Mesendoderm (in vitro differentiated cells): ENCODE measurements around the gene SULT1A1.

Experiments used
- DNase-seq: peaks from one replicate; pipeline ENCODE4 v3.0.0; 2013
- H2AK5ac ChIP-seq: 2 replicates; pipeline ENCODE4 v1.6.1; 2013; ENCODE audit warnings: low read length, inconsistent platforms
- H2BK120ac ChIP-seq: 2 replicates; pipeline ENCODE4 v1.6.1; 2013; ENCODE audit warnings: low read depth, mild to moderate bottlenecking, low read length, moderate library complexity, mixed read lengths
- H2BK15ac ChIP-seq: replicated peaks from 2 replicates; pipeline ENCODE4 v1.6.1; 2013; ENCODE audit warnings: low read depth, mild to moderate bottlenecking, moderate library complexity
- H2BK5ac ChIP-seq: 2 replicates; pipeline ENCODE4 v1.6.1; 2013; ENCODE audit warnings: low read length, inconsistent platforms
- H3K18ac ChIP-seq: 2 replicates; pipeline ENCODE4 v1.6.1; 2013; ENCODE audit warnings: mild to moderate bottlenecking, low read length, mixed read lengths
- H3K23ac ChIP-seq: one replicate; pipeline ENCODE4 v1.6.1; 2013; ENCODE audit warnings: low read length
- H3K27ac ChIP-seq: 2 replicates; pipeline ENCODE4 v1.5.1; 2013; ENCODE audit warnings: low read depth, mild to moderate bottlenecking, inconsistent platforms, low read length, moderate library complexity
- H3K27me3 ChIP-seq: 2 replicates; pipeline ENCODE4 v1.6.1; 2013; ENCODE audit warnings: low read length, control low read depth, mild to moderate bottlenecking, inconsistent platforms; ENCODE audit not compliant: insufficient read depth, poor library complexity
- H3K36me3 ChIP-seq: 2 replicates; pipeline ENCODE4 v1.6.1; 2013; ENCODE audit warnings: low read length, inconsistent platforms; ENCODE audit not compliant: control insufficient read depth, insufficient read depth
- H3K4ac ChIP-seq: one replicate; pipeline ENCODE4 v1.6.1; 2013; ENCODE audit warnings: low read depth, mild to moderate bottlenecking, low read length, moderate library complexity
- H3K4me1 ChIP-seq: 2 replicates; pipeline ENCODE4 v1.6.1; 2013; ENCODE audit warnings: low read depth, low read length, inconsistent platforms; ENCODE audit not compliant: control insufficient read depth
- H3K4me2 ChIP-seq: 2 replicates; pipeline ENCODE4 v1.6.1; 2013; ENCODE audit warnings: low read length
- H3K4me3 ChIP-seq: 2 replicates; pipeline ENCODE4 v1.5.1; 2013; ENCODE audit warnings: mild to moderate bottlenecking, low read length
- H3K56ac ChIP-seq: one replicate; pipeline ENCODE4 v1.6.1; 2013; ENCODE audit warnings: low read length
- H3K79me1 ChIP-seq: 2 replicates; pipeline ENCODE4 v1.6.1; 2013; ENCODE audit warnings: low read length, inconsistent platforms
- H3K79me2 ChIP-seq: 2 replicates; pipeline ENCODE4 v1.6.1; 2013; ENCODE audit warnings: mild to moderate bottlenecking, low read length; ENCODE audit not compliant: control insufficient read depth, insufficient read depth
- H3K9ac ChIP-seq: 2 replicates; pipeline ENCODE4 v1.6.1; 2013; ENCODE audit warnings: low read length, inconsistent platforms
- H4K5ac ChIP-seq: one replicate; pipeline ENCODE4 v1.6.1; 2013; ENCODE audit warnings: low read length
- H4K8ac ChIP-seq: one replicate; pipeline ENCODE4 v1.6.1; 2013; ENCODE audit warnings: low read depth, mild to moderate bottlenecking, control low read depth, low read length, moderate library complexity
- WGBS: extraction: QIAGEN DNeasy Blood & Tissue Kit; methylation state at CpG from one replicate; pipeline ENCODE4 v1.1.7; 2013; ENCODE audit warnings: low lambda C conversion rate, missing lambda C conversion rate; ENCODE audit not compliant: insufficient coverage; ENCODE audit errors: extremely low coverage; 5-methylcytosine and 5-hydroxymethylcytosine counted together

Gene SULT1A1

GRCh38 chr16:28591355-28591754, 18.5 kb downstream of the SULT1A1 start:
- H2AK5ac ChIP-seq, result no peak overlapping the region
- H3K79me1 ChIP-seq, result no peaks in the 10 kb centered on the region
- no peak overlapping the region for H3K4me3 ChIP-seq
- no peak overlapping the region for H2BK5ac ChIP-seq
- no peak overlapping the region for H3K27ac ChIP-seq
- no peak overlapping the region for H2BK120ac ChIP-seq
- no peak overlapping the region for H3K23ac ChIP-seq
- H3K4me1 ChIP-seq, result no peaks in the 10 kb centered on the region
- H4K8ac ChIP-seq, result no peak overlapping the region
- H4K5ac ChIP-seq, result no peak overlapping the region
- WGBS, result no CpG with 5 or more reads among the region's 6 CpGs
- no peak overlapping the region for H3K4me2 ChIP-seq
- H3K18ac ChIP-seq, result no peak overlapping the region
- no peaks in the 10 kb centered on the region for H3K36me3 ChIP-seq
- no peak overlapping the region for H2BK15ac ChIP-seq
- H3K56ac ChIP-seq, result no peak overlapping the region
- DNase-seq, result no peak
- no peak overlapping the region for H3K4ac ChIP-seq
- no peaks in the 10 kb centered on the region for H3K79me2 ChIP-seq
- H3K9ac ChIP-seq, result no peak overlapping the region
- H3K27me3 ChIP-seq, result no peaks in the 10 kb centered on the region

DNA sequence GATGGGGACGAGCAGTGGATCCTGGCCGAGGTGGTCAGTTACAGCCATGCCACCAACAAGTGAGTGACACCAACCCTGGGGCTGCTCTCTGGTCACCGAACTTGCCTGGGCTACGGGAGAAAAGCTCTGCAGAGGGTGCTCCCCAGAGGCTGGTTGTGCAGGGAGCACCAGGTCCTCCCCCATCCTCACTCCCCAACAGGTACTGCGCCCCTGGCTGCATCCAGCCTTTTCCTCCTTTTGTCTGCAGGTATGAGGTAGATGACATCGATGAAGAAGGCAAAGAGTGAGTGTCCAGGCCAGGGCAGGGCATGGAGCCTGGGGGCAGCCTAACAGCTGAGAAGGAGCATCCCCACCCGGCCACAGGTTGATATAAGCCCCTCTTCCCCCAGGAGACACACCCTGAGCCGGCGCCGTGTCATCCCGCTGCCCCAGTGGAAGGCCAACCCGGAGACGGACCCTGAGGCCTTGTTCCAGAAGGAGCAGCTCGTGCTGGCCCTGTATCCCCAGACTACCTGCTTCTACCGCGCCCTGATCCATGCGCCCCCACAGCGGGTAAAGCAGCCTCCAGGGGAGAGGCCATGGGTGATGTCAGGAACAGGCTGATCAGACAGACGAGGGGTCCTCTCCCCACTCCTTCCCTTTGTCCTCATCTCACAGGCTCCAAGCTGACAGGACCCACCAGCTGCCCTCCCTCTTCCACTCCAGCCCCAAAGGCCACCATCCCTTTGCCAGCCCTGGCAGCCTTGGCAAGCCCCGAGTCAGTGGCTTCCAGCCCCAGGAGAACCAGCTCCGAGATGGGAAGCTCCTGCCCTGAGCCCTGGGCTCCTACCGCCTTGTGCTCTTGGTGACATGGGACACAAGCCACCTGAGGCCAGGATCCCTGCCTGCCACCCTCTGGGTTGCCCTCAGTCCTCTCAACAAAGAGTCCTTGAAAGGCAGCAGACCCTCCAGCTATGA, 19.2 kb downstream of the SULT1A1 start:
- Histone ChIP-seq H3K27ac (no peak overlapping the region), H2BK120ac (no peak overlapping the region), H3K56ac (no peak overlapping the region), H3K23ac (no peak overlapping the region), H2BK15ac (no peak overlapping the region), H4K5ac (no peak overlapping the region), H3K4ac (no peak overlapping the region), H4K8ac (no peak overlapping the region), H2BK5ac (no peak overlapping the region), H2AK5ac (no peak overlapping the region), H3K18ac (no peak overlapping the region), H3K4me2 (no peak overlapping the region), H3K79me2 (no peaks in the 10 kb centered on the region), H3K79me1 (no peaks in the 10 kb centered on the region), H3K9ac (no peak overlapping the region), H3K4me3 (no peak overlapping the region), H3K4me1 (no peaks in the 10 kb centered on the region), H3K27me3 (no peaks in the 10 kb centered on the region), H3K36me3 (no peaks in the 10 kb centered on the region)
- DNase-seq, result no peak
- no CpG with 5 or more reads among the region's 22 CpGs for WGBS

DNA sequence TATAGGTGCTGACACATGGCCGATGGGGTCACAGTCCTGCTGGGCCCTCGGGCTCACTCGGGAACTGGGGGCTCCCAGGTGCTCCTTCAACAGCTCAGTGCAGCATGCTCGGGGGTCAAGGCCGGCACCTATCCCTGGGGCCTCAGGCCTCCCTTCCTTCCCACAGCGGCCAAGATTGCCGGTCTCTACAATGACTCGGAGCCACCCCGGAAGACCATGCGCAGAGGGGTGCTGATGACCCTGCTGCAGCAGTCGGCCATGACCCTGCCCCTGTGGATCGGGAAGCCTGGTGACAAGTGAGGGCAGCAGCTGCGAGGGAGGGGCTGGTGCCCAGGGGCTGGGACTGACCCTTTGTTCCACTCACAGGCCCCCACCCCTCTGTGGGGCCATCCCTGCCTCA, 19.9 kb downstream of the SULT1A1 start:
- Histone ChIP-seq H2AK5ac (no peak overlapping the region), H3K27me3 (no peaks in the 10 kb centered on the region)

DNA sequence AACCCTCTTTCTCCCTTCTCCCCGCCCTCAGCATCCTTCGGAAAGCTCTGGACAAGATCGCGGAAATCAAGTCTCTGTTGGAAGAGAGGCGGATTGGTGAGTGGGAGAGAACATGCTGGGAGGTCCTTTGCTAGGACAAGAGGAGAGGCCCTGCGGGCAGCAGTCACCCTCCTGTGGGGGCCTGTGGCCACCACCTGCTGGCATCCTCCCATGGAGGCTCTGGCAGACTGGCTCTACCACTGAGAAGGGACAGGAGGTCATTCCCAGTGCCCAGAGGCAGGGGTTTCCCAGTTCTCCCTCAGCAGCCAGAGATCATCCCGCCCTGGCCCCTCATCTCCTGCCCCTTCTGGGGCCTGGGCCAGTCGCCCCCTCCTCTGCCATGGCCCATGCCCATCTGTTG, 20.8 kb downstream of the SULT1A1 start:
- H3K79me2 ChIP-seq, result no peaks in the 10 kb centered on the region
- H3K36me3 ChIP-seq, result no peaks in the 10 kb centered on the region
- no peak overlapping the region for H2BK5ac ChIP-seq
- no peaks in the 10 kb centered on the region for H3K79me1 ChIP-seq
- no peaks in the 10 kb centered on the region for H3K27me3 ChIP-seq
- H2BK15ac ChIP-seq, result no peak overlapping the region
- DNase-seq, result no peak
- H3K56ac ChIP-seq, result no peak overlapping the region
- H4K5ac ChIP-seq, result no peak overlapping the region
- H3K9ac ChIP-seq, result no peak overlapping the region
- no peak overlapping the region for H3K18ac ChIP-seq
- no peak overlapping the region for H2AK5ac ChIP-seq
- no peak overlapping the region for H2BK120ac ChIP-seq
- H3K4ac ChIP-seq, result no peak overlapping the region
- no peak overlapping the region for H3K4me2 ChIP-seq
- H4K8ac ChIP-seq, result no peak overlapping the region
- WGBS, result no CpG with 5 or more reads among the region's 8 CpGs
- H3K27ac ChIP-seq, result no peak overlapping the region
- no peak overlapping the region for H3K4me3 ChIP-seq
- no peaks in the 10 kb centered on the region for H3K4me1 ChIP-seq
- no peak overlapping the region for H3K23ac ChIP-seq

More for the DNA sequence above, 19.9 kb downstream of the SULT1A1 start:
- Histone ChIP-seq H3K79me2 (no peaks in the 10 kb centered on the region), H2BK15ac (no peak overlapping the region), H3K56ac (no peak overlapping the region), H3K79me1 (no peaks in the 10 kb centered on the region), H2BK120ac (no peak overlapping the region), H3K23ac (no peak overlapping the region), H3K18ac (no peak overlapping the region), H2BK5ac (no peak overlapping the region), H3K27ac (no peak overlapping the region), H3K4me3 (no peak overlapping the region), H4K5ac (no peak overlapping the region), H3K4ac (no peak overlapping the region), H3K4me2 (no peak overlapping the region), H3K36me3 (no peaks in the 10 kb centered on the region), H3K4me1 (no peaks in the 10 kb centered on the region), H3K9ac (no peak overlapping the region), H4K8ac (no peak overlapping the region)
- no peak for DNase-seq
- WGBS, result no CpG with 5 or more reads among the region's 13 CpGs

DNA sequence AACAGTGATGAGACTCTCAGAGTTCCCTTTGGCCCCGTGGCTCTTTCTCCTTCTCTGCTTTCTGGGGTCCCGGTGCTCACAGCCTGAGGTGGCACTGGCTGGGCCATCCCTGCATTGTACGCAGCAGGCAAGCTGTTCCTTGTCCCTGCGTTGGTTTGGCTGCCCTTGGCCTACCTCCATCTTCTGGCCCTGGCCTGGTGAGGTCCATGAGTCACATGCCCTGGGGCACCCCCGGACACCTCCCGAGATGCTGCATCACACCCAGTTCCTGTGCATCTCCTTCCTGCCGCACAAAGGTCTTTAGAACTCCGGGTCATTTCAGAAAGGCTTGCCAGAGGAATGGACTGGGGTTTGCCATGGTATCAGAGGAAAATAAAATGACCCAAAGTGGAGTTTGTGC, 22.5 kb downstream of the SULT1A1 start:
- WGBS, result no CpG with 5 or more reads among the region's 8 CpGs
- Histone ChIP-seq H3K4me2 (no peak overlapping the region), H3K27me3 (no peaks in the 10 kb centered on the region), H3K56ac (no peak overlapping the region), H3K4me3 (no peak overlapping the region), H3K79me2 (no peaks in the 10 kb centered on the region), H2AK5ac (no peak overlapping the region), H4K8ac (no peak overlapping the region), H3K4ac (no peak overlapping the region), H3K36me3 (no peaks in the 10 kb centered on the region), H2BK120ac (no peak overlapping the region), H3K23ac (no peak overlapping the region), H3K18ac (no peak overlapping the region), H4K5ac (no peak overlapping the region), H3K79me1 (no peaks in the 10 kb centered on the region), H2BK15ac (no peak overlapping the region), H3K4me1 (no peaks in the 10 kb centered on the region), H3K27ac (no peak overlapping the region), H3K9ac (no peak overlapping the region), H2BK5ac (no peak overlapping the region)
- no peak for DNase-seq
